SK-N-DZ (cell line): ENCODE results near the gene ACTL8.

Experiments used
- DNase-seq: peaks from one replicate; pipeline ENCODE4 v3.0.0-alpha.2; 2015; ENCODE audit warnings: low spot score

ACTL8 gene

GRCh38 chr1:17802945-17803344 lies 47.8 kb downstream of the ACTL8 start:
- no peak for DNase-seq

GRCh38 chr1:17805869-17806684 lies 50.9 kb downstream of the ACTL8 start:
- DNase-seq = no peak

DNA sequence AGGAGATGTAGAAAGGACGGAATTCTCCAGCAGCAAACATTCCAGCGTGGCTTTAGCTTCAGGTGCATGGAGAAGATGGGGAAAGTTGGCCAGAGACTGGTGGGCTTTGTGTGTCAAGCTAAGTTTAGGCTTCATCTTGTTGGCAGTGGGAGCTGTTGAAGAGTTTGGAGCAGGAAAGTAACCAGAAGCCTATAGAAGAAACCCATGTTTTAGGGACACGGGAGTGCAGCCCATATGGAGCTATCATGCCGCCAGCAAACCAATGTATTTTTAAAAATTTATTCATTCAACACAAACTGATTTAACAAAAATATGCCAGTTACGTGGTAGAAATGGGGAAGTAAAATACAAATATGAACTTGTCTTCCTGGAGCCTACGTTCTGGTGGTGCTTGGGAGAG lies 53.7 kb downstream of the ACTL8 start:
- no peak for DNase-seq

- DNase-seq = no peak
Observed at GRCh38 chr1:17810668-17811067, 55.5 kb downstream of the ACTL8 start.

DNA sequence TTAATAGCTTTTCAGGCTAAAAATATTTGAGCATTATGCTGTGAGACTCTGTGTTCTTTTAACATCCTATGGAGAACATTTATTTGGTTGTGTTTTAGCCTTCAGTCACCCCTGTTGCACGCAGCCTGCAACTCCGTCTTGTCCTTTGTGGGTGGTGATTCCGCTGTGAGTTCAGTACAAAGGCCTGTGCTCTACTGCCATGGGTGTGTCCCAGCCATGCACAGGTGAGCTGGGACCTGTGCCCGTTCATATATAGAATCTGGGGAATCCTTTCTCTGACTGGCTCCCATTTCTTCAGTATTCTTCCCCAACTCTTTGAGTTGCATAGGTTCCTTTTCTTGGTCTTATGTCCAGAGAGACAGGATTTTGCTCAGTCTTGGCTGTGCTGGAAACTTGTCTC lies 61.4 kb downstream of the ACTL8 start:
- DNase-seq = no peak

DNA sequence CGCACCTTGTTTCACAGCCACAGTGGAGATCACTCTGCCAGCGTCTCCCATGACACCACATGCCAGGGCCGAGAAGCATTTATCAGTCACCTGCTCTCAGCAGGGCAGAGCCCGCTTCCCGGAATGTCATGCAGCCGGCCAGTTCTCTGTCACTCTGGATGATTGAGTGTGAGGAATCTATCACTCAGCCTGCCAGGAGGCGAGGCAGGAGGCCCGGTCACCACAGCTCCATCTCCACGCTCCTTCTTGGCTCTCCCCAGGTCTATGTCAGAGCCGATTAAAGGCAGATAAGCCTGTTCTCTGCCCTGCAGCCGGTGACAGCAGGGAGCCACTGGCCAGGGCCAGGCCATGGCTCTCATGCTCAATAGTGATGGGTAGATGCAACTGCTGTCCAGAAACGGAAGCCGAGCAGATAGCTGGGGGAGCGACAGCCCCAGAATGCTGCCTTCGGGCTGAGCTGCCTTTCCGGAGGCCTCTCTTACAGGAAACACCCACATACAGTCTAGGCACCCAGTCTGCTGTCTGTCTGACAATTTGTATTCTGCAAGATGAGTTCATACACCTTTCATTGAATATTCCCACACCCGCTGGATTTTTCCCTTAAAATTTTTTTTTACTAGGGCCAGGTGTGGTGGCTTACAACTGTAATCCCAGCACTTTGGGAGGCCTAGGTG lies 64.1 kb downstream of the ACTL8 start:
- no peak for DNase-seq

DNA sequence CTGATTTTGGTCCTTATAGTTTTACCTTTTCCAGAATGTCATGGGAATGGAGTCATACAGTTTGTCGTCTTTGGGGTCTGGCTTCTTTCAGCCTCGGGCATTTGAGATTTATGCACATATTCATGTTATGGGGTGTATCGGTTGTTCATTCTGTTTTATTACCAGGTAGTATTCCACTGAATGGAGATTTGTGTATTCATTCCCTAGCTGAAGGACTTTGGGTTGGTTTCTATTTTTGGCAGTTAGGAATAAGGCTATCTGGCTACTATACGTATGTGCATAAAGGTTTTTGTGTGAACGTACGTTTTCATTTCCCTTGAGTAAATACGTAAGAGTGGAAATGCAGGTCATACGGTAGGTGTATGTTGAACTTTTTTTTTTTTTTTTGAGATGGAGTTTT lies 65.1 kb downstream of the ACTL8 start:
- DNase-seq = no peak

DNA sequence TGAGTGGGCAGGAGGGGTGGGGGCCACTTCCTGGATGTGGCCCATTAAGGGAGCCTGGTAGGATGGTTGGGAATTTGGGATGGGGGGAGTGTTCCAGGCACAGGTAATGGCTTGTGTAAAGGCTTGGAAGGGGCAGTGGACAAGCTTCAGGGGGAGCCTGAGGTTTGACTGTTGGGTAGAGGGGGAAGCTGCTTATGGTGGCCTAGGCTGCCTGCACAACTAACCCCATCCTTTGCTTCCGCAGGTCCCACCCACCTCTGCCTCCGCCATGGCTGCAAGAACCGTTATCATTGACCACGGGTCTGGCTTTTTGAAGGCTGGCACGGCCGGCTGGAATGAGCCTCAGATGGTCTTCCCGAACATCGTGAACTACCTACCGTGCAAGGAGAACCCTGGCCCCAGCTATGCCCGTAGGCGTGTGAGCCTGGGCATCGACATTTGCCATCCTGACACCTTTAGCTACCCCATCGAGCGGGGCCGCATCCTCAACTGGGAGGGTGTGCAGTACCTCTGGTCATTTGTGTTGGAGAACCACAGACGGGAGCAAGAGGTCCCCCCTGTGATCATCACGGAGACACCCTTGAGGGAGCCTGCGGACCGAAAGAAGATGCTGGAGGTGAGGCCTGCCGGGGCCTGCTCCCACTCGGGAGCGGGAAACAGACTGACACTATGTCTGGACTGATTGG lies 67.8 kb downstream of the ACTL8 start:
- DNase-seq = no peak

GRCh38 chr1:17825273-17826164 lies 70.4 kb downstream of the ACTL8 start:
- no peak for DNase-seq

- peak; percentile 45 for DNase-seq
Observed at GRCh38 chr1:17826165-17826488, 71.0 kb downstream of the ACTL8 start.

DNA sequence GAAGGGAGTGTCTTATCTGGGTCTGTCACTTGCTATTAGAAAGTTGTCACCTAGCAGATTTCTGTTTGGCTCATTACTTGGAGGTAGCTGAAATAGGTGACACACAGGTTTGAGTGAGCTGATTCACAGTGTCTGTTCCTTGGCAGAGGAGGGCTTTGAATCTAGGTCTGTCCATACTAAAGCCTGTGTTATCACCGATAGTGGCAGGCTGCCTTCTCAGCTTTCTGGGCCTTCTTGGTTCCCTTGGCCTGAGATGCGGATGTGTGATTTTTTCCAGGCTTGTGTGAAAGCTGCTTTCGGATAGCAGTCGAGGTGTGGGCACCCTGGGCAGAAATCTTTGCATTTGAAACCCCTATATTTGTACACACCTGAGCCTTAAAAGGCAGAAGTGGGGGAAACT lies 73.9 kb downstream of the ACTL8 start:
- DNase-seq = no peak

DNA sequence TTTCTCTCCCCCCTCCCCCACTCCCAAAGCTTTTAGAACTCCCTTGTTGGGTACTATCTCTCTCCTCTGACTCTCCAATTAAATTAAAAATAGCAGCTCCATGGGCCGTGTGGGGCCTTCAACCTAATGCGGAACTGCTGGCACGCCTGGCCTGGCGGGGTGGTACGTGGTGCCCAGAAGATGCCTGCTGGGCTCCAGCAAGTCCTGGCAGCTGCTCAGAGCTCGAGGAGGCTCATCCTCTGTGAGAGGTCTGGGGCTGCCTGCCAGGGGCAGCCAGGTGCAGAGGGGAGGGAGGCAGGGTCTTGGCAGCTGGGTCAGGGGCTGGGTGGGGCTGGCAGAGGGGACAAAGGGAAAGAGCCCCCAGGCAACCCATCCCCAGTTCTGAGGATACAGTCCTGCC lies 74.4 kb downstream of the ACTL8 start:
- no peak for DNase-seq

GRCh38 chr1:17831597-17831996 lies 76.5 kb downstream of the ACTL8 start:
- no peak for DNase-seq

GRCh38 chr1:17833661-17834501 lies 78.7 kb downstream of the ACTL8 start:
- DNase-seq = peak; percentile 28

GRCh38 chr1:17834561-17835100 lies 79.5 kb downstream of the ACTL8 start:
- DNase-seq = no peak

- no peak for DNase-seq
Observed at GRCh38 chr1:17837233-17838030, 82.3 kb downstream of the ACTL8 start.

- no peak for DNase-seq
Observed at GRCh38 chr1:17839641-17840196, 84.6 kb downstream of the ACTL8 start.

DNA sequence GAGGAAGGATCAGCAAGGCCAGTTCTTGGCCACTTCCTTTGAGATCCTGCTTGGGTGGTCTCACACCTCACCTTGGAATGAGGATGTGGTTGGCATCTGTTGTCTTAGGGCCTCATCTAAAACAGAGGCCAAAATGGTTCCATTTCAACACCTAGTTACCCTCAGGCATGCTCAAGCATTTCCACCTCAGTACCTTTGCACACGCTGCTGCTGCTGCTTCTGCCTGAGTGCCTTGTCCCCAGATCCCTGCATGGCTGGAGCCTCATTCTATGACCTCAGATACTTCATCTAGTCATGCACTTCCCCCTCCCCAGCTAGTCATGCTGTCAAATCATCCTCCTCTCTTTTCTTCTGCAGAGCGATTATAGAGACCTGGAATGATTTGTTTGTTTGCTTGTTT lies 86.8 kb downstream of the ACTL8 start:
- no peak for DNase-seq

GRCh38 chr1:17842686-17843085 lies 87.6 kb downstream of the ACTL8 start:
- no peak for DNase-seq
